GM21367 (cell line): Measurements from ENCODE around the gene RBM42.
A peak's percentile ranks its signal among the peaks of the same experiment; 100 is the strongest.
"Not testable (repeated sequence)": the region's sequence is repeated elsewhere in the genome, so short reads cannot be mapped to it uniquely, and the experiment has no call there.

Experiments used
- ATAC-seq: cut with Tn5 transposase; IDR thresholded peaks from one replicate; pipeline ENCODE4 v1.9.1; 2021; ENCODE audit not compliant: unreplicated experiment

RBM42 gene

DNA sequence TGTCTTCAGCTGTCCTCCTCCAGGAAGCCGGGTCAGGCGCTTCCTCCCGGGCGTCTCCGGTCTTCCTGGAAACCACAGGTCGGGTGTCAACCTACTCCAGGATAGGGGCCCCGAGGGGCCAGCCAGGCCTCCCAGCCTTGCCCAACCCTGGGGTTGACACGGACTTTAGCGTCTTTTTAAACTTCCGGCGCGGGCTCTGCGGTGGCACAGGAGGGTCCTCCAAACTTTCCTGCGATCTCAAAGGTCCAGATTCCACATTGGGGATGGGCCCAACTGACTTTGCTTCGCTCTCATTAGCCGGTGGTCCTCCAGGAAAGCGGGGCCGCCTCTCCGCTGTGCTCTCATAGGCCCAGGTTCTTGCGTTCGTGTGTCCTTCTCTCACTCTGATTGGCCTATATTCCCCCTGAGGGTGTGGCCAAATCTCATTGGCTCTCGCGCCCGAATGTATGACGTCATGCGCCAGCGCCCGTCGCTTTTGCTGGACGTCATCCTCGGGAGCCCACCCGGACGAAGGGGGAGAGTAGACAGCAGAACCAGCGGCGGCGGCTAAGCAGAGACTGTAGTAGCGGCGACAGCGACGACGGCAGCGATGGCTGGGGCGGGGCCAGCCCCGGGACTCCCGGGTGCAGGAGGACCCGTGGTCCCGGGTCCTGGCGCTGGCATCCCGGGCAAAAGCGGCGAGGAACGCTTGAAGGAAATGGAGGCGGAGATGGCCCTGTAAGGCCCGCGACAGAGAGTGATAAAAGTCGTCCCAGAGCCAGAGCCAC lies at the start of gene RBM42:
RBM42 (plus strand) TSS at position 472 of the 767 bp plus-strand sequence; CDS start at position 590, 118 bp downstream.
- peak; percentile 80 for ATAC-seq

DNA sequence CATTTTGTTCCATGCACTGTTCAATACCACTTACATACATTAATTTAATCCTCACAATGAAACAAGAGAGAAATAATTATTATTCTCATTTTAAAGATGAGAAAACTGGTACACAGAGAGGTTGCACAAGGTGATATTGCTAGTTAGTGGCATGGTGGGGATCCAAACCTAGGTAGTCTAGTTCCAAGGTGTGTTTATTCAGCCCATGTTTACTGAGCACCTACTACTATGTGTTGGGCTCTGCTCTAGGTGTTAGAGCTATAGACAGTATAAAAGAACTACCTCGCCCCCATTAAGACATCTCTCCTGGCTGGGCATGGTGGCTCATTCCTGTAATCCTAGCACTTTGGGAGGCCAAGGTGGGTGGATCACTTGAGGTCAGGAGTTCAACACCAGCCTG lies 46.1 kb upstream of the RBM42 start:
- ATAC-seq, result no peak

DNA sequence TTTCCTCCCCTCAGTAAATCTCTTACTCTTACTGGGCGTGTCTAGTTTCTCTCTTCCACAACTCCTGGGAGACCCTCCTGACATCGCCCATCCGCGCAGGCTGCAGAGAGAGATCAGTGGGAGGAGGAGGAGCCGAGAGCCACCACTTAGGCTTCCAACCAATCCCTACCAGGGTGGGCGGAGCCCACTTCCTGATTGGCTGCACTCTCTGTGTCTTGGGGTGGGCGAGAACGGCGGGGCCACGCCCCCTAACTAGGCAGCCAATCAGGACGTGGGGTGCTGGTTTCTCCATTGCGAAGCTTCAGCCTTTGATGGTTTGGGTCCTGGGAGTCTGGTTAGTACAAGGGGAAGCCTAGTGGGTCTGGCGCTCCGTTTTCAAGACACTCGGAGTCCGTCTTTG lies 43.0 kb upstream of the RBM42 start, which contains the start of gene PMIS2:
PMIS2 (plus strand) TSS at position 326 of the 400 bp plus-strand sequence. CDS start 87 bp downstream, outside the sequence.
- ATAC-seq, result no peak

DNA sequence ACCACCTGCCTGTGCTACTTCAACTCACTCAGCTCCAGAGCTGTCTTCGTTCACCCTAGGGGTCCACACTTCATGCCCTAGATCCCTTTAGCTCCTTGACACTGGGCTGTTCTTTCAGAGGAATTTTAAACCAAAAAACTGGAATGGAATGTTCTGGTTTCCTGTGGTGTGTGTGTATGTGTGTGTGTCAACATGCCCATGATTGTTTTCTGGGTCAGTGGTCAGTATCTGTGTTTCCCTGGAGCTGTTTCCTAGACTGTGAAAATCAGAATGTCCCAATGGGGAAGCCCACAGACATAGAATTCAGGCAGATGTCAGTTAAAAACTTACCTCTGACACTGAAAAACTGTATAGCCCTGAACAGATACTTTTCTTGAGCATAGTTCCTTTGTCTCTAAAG lies 41.5 kb upstream of the RBM42 start:
- ATAC-seq, result no peak

DNA sequence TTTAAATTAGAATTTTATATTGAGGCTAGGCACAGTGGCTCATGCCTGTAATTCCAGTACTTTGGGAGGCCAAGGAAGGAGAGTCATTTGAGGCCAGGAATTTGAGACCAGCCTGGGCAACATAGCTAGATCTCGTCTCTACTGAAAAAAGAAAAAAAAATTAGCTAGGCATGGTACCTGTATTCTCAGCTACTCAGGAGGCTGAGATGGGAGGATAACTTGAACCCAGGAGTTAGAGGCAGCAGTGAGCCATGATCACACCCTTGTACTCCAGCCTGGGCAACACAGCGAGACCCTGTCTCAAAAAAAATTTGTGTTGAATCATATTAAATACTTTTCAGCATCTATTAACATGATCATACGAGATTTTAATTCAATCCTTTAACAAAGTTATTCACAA lies 38.0 kb upstream of the RBM42 start:
- no peak for ATAC-seq

DNA sequence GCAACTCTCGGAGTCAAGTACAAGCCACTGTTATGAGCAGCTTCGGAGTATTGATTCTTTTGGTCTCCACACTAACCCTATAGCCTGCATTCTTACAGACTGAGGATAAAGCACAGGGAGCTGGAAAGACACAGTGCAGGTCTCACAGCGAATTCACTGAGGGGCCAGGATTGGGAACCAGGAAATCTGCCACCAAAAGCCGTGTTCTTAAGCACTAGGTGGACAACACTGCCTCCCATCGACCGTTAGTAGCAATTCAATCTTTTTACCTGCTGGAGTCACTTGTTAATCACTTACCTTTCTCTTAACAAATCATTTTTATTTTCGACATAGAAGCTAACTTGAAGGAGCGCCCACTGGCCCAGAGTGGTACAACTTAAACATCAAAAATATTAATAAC lies 36.6 kb upstream of the RBM42 start:
- ATAC-seq, result no peak

GRCh38 chr19:35595026-35595425 lies 33.8 kb upstream of the RBM42 start:
- ATAC-seq, result not testable (repeated sequence)

DNA sequence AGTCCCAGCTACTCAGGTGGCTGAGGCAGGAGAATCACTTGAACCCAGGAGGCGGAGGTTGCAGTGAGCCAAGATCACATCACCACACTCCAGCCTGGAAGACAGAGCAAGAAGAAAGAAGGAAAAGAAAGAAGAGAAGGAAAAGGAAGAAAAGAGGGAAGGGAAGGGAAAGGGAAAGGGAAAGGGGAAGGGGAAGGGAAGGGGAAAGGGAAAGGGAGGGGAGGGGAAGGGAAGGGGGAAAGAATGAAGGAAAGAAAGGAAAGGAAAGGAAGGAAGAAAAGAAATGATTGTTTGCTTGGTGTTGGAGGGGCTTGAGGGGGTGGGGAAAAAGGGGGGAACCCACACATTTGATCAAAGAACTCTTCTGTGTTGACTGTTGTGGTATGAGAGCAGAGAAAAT lies 32.9 kb upstream of the RBM42 start:
- no peak for ATAC-seq

DNA sequence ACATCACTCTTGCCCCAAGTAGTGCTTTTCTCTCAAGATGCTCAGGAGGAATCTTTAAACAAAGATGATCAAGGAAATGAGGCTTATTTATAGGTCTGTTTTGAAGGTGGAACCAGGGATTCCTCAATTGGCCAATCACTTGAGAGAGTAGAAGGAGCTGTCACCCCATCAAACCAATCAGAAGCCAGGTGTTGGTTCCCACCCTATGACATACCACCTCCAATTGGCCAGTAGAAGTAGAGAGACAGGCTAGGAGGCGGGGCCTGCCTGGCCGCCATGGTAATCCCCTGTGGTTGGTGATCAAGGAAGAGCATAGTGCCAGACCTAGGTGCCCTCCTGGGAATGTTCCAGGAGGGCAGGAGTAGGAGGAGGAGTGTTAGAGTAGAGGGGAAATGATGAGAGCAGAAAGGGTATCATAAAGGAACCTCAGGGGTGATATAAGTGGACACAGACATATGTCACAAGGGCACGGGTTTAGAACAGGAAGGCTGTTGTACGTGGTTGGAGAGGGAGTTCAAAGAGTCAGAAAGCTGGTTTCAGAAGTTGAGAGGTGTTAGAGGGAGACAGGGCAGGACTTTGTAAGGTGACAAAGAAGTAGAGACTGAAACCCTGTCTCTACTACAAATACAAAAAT lies 32.4 kb upstream of the RBM42 start:
- ATAC-seq, result no peak

GRCh38 chr19:35601971-35602370 lies 26.9 kb upstream of the RBM42 start:
- ATAC-seq, result no peak

DNA sequence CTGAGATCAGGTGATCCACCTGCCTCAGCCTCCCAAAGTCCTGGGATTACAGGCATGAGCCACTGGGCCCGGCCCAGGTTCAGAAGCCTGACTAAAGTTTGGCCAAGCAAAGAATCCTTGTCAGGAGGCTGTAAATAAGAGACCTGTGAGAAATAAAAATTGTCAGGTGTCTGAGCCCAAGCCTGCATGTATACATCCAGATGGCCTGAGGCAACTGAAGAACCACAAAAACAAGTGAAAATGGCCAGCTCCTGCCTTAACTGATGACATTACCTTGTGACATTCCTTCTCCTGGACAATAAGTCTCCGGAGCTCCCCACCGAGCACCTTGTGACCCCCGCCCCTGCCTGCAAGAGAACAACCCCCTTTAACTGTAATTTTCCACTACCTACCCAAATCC lies 24.4 kb upstream of the RBM42 start:
- not testable (repeated sequence) for ATAC-seq

DNA sequence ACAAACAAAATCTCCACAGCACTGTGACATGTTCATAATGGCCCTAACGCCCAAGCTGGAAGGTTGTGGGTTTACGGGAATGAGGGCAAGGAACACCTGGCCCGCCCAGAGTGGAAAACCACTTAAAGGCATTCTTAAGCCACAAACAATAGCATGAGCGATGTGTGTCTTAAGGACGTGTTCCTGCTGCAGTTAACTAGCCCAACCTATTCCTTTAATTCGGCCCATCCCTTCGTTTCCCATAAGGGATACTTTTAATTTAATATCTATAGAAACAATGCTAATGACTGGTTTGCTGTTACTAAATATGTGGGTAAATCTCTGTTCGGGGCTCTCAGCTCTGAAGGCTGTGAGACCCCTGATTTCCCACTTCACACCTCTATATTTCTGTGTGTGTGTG lies 21.7 kb upstream of the RBM42 start:
- not testable (repeated sequence) for ATAC-seq

GRCh38 chr19:35607661-35608060 lies 21.2 kb upstream of the RBM42 start:
- no peak for ATAC-seq

DNA sequence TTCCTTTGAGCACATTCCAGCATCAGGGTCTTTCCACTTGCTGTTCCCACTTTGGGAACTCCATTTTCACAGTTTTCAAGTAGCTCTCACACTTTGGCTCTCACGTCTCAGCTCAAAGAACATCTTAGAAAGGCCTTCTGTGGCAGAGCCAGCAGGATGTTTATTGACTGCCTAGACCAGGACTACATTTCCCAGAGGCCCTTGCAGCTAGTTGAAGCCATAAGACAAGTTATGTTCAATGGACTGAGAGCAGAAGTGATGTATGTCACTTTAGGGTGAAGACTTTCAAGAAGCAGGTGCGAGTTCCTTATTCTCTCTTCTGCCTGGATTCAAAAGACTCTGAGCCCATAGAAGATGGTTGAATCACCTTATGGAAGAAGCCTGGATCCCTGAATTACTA lies 20.6 kb upstream of the RBM42 start:
- ATAC-seq, result no peak

GRCh38 chr19:35609851-35610353 lies 18.9 kb upstream of the RBM42 start:
- ATAC-seq, result no peak

DNA sequence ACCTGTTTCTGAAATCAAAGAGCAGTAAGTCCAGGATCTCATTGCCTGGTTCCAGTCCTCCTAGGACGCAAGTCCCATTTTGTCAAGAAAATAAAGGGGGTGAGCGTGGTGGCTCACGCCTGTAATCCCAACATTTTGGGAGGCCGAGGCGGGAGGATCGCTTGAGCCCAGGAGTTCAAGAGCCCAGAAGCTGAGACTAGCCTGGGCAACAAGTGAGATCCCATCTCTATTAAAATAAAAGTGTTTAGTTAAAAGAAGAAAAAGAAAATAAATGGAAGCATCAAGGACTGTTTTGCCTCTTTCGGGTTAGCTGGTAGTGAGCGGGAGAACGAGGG lies 16.6 kb upstream of the RBM42 start:
- no peak for ATAC-seq

DNA sequence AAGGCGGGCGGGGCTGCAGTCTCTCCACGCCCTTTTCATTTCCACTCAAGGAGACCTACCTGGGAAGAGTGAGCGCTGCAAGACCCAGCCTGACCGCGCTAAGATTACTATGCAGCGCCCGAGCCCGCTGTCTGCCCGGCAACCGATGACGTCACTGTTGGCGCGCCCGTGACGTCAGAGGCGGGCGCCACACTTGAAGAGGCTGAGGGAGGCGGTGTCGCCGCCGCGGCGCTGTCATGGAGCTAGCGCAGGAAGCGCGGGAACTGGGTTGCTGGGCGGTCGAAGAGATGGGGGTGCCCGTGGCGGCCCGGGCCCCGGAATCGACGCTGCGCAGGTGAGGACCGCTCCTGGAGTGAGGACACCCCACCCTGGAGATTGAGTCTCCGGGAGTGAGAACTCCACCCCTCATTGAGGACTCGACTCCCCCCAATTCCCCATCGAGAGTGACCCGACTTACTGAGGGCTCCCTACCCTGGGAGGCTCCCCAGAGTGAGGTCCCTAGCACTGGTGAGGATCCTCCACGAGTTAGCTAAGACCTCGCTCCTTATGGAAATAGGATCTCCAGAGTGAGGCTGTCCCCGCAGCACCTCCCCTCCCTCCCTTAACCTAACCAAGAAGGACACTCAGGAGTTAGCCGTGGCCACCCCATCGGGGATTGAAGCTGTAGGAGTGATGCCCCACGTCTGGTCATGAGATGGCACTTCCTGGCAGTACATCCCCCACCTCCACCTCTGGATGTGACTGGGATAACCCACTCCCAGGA lies 16.1 kb upstream of the RBM42 start, which contains the start of gene HAUS5:
HAUS5 (plus strand) TSS at position 177 of the 763 bp plus-strand sequence; CDS start at position 237, 60 bp downstream.
- peak; percentile 61 for ATAC-seq

GRCh38 chr19:35613574-35613973 lies 15.3 kb upstream of the RBM42 start:
- no peak for ATAC-seq

- ATAC-seq, result no peak
Observed at GRCh38 chr19:35615036-35615435, 13.8 kb upstream of the RBM42 start.

- ATAC-seq, result no peak
Observed at GRCh38 chr19:35618857-35619256, 10.0 kb upstream of the RBM42 start.

DNA sequence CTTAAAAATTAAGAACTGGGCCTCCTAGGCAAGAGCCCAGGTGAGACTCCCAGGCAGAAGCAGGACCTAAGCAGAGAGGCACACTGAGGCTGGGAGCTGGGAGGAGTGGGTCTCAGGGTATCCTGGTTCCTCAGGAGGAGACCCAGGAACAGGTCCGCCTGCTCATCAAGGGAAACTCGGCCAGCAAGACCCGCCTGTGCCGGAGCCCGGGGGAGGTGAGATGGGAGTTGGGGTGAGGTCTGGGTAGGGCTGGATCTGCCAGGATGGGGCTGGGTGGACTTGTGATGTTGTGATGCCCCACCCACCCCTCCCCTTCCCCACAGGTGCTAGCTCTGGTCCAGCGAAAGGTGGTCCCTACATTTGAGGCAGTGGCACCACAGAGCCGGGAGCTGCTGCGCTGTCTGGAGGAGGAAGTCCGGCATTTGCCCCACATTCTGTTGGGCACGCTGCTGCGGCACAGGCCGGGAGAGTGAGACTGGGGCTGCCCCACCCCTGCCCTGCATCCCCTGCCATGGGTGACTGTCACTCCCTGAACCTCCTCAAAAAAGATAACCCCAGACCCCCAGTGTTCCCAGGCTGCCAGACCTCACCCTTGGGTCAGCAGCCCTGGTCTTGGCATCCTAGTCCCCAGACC lies 9.4 kb upstream of the RBM42 start:
- ATAC-seq, result no peak
